ENCODE results near the gene GABRD. TPM values are rescaled to one million over a fixed set of nuclear protein-coding genes. Genes with fewer than 3 reads are reported as not detected.

GABRD gene
- total RNA-seq, 1 donor from 2014 or later: not detected

GRCh38 chr1:2065699-2066098 lies 46.6 kb downstream of the GABRD start:
- no peak overlapping the region for H3K4me3 ChIP-seq (ENCODE audit: low read depth, low read length)
- no peak for TF ChIP-seq CTCF (conservative IDR thresholded peaks at IDR 0.05; ENCODE audit: low read depth, low read length)
- no peak for DNase-seq (ENCODE audit: low read depth)

- H3K4me3 ChIP-seq (ENCODE audit: low read depth, low read length): no peak overlapping the region
- DNase-seq (ENCODE audit: low read depth): no peak
- no peak for TF ChIP-seq CTCF (conservative IDR thresholded peaks at IDR 0.05; ENCODE audit: low read depth, low read length)
These were observed 48.2 kb downstream of the GABRD start for GRCh38 chr1:2067393-2067792.

- no peak for DNase-seq (ENCODE audit: low read depth)
- no peak for TF ChIP-seq CTCF (conservative IDR thresholded peaks at IDR 0.05; ENCODE audit: low read depth, low read length)
- H3K4me3 ChIP-seq (ENCODE audit: low read depth, low read length): no peak overlapping the region
These were observed 48.8 kb downstream of the GABRD start for GRCh38 chr1:2067981-2068380.

- no peak overlapping the region for H3K4me3 ChIP-seq (ENCODE audit: low read depth, low read length)
- no peak for TF ChIP-seq CTCF (conservative IDR thresholded peaks at IDR 0.05; ENCODE audit: low read depth, low read length)
These were observed 49.8 kb downstream of the GABRD start for GRCh38 chr1:2068951-2069350.

GRCh38 chr1:2070016-2070415 lies 50.9 kb downstream of the GABRD start:
- DNase-seq (ENCODE audit: low read depth): no peak
- no peak for TF ChIP-seq CTCF (conservative IDR thresholded peaks at IDR 0.05; ENCODE audit: low read depth, low read length)
- H3K4me3 ChIP-seq (ENCODE audit: low read depth, low read length): no peak overlapping the region

More at GRCh38 chr1:2068951-2069350, 49.8 kb downstream of the GABRD start:
- no peak for DNase-seq (ENCODE audit: low read depth)

- H3K4me3 ChIP-seq (ENCODE audit: low read depth, low read length): no peak overlapping the region
- TF ChIP-seq CTCF (conservative IDR thresholded peaks at IDR 0.05; ENCODE audit: low read depth, low read length): no peak
- no peak for DNase-seq (ENCODE audit: low read depth)
These were observed 51.8 kb downstream of the GABRD start for GRCh38 chr1:2070800-2071530.
